ENCODE data around the gene AQP9. TPM values are rescaled to one million over a fixed set of nuclear protein-coding genes. Genes with fewer than 3 reads are reported as not detected.

Gene AQP9
- total RNA-seq, 1 donor from 2014 or later: not detected

DNA sequence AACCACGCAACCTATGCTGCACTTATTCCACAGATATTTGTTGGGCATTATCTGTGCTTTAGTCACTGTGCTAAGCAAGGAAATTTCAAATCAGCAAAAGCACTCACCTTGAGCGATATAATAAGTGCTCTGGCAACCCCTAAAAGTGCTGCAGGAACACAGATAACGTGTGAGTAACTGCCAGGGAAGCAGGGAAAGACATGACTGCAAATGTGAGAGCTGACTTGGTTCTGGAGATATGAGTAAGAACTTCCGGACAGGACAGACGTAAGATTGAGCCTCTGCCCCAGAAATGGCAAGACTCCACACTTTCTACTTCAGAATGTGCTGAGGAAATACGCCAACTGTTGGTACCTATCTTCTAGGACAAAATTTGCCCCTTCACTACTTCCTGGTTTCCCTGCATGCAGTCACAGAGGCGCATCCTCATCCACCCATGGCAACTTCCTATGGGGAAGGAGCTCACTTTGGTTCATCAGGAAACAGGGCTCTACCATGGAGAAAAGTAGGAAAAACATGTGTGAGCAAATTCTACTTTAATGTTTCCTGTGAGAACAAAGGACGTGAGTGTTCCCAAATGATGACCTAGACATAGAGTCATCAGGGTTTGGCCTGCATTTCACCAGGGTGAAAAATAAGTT is 41.7 kb downstream of the AQP9 start:
- H3K9ac ChIP-seq: no peak overlapping the region
- no peak for TF ChIP-seq EZH2 (IDR thresholded peaks at IDR 0.05)
- TF ChIP-seq, protein P1, sequence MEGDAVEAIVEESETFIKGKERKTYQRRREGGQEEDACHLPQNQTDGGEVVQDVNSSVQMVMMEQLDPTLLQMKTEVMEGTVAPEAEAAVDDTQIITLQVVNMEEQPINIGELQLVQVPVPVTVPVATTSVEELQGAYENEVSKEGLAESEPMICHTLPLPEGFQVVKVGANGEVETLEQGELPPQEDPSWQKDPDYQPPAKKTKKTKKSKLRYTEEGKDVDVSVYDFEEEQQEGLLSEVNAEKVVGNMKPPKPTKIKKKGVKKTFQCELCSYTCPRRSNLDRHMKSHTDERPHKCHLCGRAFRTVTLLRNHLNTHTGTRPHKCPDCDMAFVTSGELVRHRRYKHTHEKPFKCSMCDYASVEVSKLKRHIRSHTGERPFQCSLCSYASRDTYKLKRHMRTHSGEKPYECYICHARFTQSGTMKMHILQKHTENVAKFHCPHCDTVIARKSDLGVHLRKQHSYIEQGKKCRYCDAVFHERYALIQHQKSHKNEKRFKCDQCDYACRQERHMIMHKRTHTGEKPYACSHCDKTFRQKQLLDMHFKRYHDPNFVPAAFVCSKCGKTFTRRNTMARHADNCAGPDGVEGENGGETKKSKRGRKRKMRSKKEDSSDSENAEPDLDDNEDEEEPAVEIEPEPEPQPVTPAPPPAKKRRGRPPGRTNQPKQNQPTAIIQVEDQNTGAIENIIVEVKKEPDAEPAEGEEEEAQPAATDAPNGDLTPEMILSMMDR (IDR thresholded peaks at IDR 0.05): no peak
- TF ChIP-seq EZH2phosphoT487 (IDR thresholded peaks at IDR 0.05): no peak
- H3K9me3 ChIP-seq (ENCODE audit: low read depth): no peaks in the 10 kb centered on the region

DNA sequence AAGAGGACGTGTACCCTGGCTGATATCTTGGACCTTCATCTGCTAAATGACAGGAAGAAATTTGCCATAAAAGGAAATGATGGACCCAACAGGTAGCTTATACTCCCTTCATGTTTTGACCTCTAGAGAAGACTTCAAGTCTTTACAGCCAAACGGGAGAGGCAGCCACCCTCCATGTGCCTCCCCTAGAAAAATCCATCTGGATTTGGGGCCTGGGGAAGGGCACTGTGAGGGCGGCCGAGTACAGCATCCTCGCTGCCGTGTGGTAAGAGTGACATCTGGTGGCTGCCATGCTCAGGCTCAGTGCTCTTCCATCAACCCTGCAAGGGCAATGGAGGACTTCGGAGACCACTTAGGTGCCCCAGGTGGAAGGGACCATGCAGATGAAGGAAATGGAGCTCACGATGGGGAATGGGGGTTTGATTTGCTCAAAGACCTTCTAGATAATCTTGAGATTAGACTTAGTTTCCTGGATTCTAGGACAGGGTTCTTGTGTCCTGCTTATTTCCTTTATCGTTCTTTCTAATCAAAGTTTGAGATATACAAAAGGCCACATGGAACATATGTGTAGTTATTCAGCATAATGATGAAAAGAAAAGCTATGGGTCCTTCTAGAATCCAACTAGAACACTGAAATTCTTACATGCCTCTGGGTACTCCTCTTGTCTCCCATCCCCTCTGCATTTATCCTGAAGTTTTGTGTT is 44.4 kb downstream of the AQP9 start:
- no peaks in the 10 kb centered on the region for H3F3A ChIP-seq (ENCODE audit: low read depth)
- H3K9me3 ChIP-seq (ENCODE audit: low read depth): no peaks in the 10 kb centered on the region
- H3K4me1 ChIP-seq: no peaks in the 10 kb centered on the region
- no peak overlapping the region for H3K4me2 ChIP-seq
- no peak overlapping the region for H3K27ac ChIP-seq
- no peaks in the 10 kb centered on the region for H3K4me1 Mint-ChIP-seq
- no peaks in the 10 kb centered on the region for H3K36me3 ChIP-seq
- no peak overlapping the region for H3K4me3 ChIP-seq
- no peak overlapping the region for H3K4me3 Mint-ChIP-seq
- DNase-seq (ENCODE audit: low spot score): peak; percentile 79
- H3K27ac Mint-ChIP-seq: no peak overlapping the region
- H3K9me3 Mint-ChIP-seq: no peaks in the 10 kb centered on the region
- H3K79me2 ChIP-seq (ENCODE audit: low read depth): no peaks in the 10 kb centered on the region
- H4K20me1 ChIP-seq (ENCODE audit: low read depth): no peaks in the 10 kb centered on the region
- no peak overlapping the region for H3K9ac ChIP-seq
- H2AFZ ChIP-seq (replicated peaks): no peak overlapping the region
- no peaks in the 10 kb centered on the region for H3K36me3 Mint-ChIP-seq
- H3K27me3 Mint-ChIP-seq (ENCODE audit: insufficient read depth, low read depth): no peaks in the 10 kb centered on the region
- TF ChIP-seq, protein P1 (IDR thresholded peaks at IDR 0.05): peak; percentile 88
- TF ChIP-seq EZH2 (IDR thresholded peaks at IDR 0.05) (no peak), EZH2phosphoT487 (IDR thresholded peaks at IDR 0.05) (no peak)
- H3K27me3 ChIP-seq: no peaks in the 10 kb centered on the region

More for the DNA sequence above, 41.7 kb downstream of the AQP9 start:
- Histone ChIP-seq H3K4me3 (no peak overlapping the region), H2AFZ (replicated peaks) (no peak overlapping the region), H3K4me1 (no peaks in the 10 kb centered on the region), H3K27ac (no peak overlapping the region), H3K79me2 (ENCODE audit: low read depth) (no peaks in the 10 kb centered on the region), H3F3A (ENCODE audit: low read depth) (no peaks in the 10 kb centered on the region), H4K20me1 (ENCODE audit: low read depth) (no peaks in the 10 kb centered on the region), H3K27me3 (no peaks in the 10 kb centered on the region), H3K36me3 (no peaks in the 10 kb centered on the region), H3K4me2 (no peak overlapping the region)
- Mint-ChIP-seq H3K27me3 (ENCODE audit: insufficient read depth, low read depth) (no peaks in the 10 kb centered on the region), H3K36me3 (no peaks in the 10 kb centered on the region), H3K4me1 (no peaks in the 10 kb centered on the region), H3K4me3 (no peak overlapping the region), H3K27ac (no peak overlapping the region), H3K9me3 (no peaks in the 10 kb centered on the region)
- DNase-seq (ENCODE audit: low spot score): no peak

- H3K27me3 Mint-ChIP-seq (ENCODE audit: insufficient read depth, low read depth): no peaks in the 10 kb centered on the region
- DNase-seq (ENCODE audit: low spot score): no peak
- no peaks in the 10 kb centered on the region for H4K20me1 ChIP-seq (ENCODE audit: low read depth)
- H3K27ac ChIP-seq: no peak overlapping the region
- no peak overlapping the region for H3K9ac ChIP-seq
- H3K4me3 Mint-ChIP-seq: no peak overlapping the region
- no peaks in the 10 kb centered on the region for H3K9me3 ChIP-seq (ENCODE audit: low read depth)
- H3K79me2 ChIP-seq (ENCODE audit: low read depth): no peaks in the 10 kb centered on the region
- H3K9me3 Mint-ChIP-seq: no peaks in the 10 kb centered on the region
- H3K4me2 ChIP-seq: no peak overlapping the region
- H3K4me1 ChIP-seq: no peaks in the 10 kb centered on the region
- no peak for TF ChIP-seq EZH2 (IDR thresholded peaks at IDR 0.05)
- TF ChIP-seq, protein P1 (IDR thresholded peaks at IDR 0.05): peak; percentile 13
- no peak overlapping the region for H2AFZ ChIP-seq (replicated peaks)
- no peak overlapping the region for H3K4me3 ChIP-seq
- H3K36me3 ChIP-seq: no peaks in the 10 kb centered on the region
- no peaks in the 10 kb centered on the region for H3K36me3 Mint-ChIP-seq
- no peaks in the 10 kb centered on the region for H3K4me1 Mint-ChIP-seq
- H3F3A ChIP-seq (ENCODE audit: low read depth): no peaks in the 10 kb centered on the region
- no peaks in the 10 kb centered on the region for H3K27me3 ChIP-seq
- no peak overlapping the region for H3K27ac Mint-ChIP-seq
Measured at GRCh38 chr15:58185439-58185838, 47.3 kb downstream of the AQP9 start.
